ENCODE measurements around the gene FAM81B. TPM values are rescaled to one million over a fixed set of nuclear protein-coding genes. Genes with fewer than 3 reads are reported as not detected.

Gene FAM81B
- polyA plus RNA-seq, 4 donors: 4.6 to 6.9 (median 5.4) TPM

DNA sequence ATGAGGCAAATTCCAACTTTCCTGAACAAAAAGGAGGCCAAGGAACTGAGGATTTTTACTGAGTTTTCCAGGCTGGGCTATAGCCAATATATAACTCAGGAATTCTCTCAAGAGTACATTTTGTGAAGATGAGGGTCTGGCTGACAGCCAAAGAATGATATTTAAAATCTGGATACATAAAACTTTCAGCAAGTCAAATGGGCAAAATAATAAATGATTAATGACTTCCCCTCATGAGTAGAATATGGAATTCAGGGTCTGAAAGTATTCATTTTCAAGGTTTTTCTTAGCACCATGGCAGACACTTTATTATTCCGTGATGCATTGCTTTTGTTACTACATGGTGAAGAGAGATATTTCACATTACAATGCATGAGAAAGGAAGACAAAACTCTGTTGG is 7.8 kb downstream of the FAM81B start:
- DNase-seq (ENCODE audit: low read depth in 4 of 4, low spot score in 2 of 4): no peak

- no peak for DNase-seq (ENCODE audit: low read depth in 4 of 4, low spot score in 2 of 4)
Measured at GRCh38 chr5:95401626-95402025, 10.5 kb downstream of the FAM81B start.

GRCh38 chr5:95403996-95404395 is 12.8 kb downstream of the FAM81B start:
- no peak for DNase-seq (ENCODE audit: low read depth in 4 of 4, low spot score in 2 of 4)

GRCh38 chr5:95406426-95407090 is 15.4 kb downstream of the FAM81B start:
- no peak for DNase-seq (ENCODE audit: low read depth in 4 of 4, low spot score in 2 of 4)

DNA sequence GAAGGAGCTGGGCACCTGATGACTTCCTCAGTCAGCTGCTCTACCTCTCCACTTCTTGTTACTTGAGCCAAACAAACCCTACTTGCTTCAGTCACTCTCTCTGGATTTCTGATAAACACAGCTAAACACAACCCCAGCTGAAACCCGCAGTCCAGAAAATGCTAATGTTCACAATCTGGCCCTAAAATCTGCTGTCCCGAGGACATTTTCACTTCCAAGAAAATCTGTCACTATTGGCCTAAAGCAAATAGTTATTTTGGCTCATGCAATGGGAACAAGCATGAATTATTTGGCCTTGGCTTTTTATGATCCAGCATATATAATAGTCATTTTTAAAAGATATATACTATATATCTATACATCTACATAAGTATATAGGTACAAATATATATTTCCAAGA is 19.1 kb downstream of the FAM81B start:
- no peak for DNase-seq (ENCODE audit: low read depth in 4 of 4, low spot score in 2 of 4)

GRCh38 chr5:95411474-95411873 is 20.3 kb downstream of the FAM81B start:
- no peak for DNase-seq (ENCODE audit: low read depth in 4 of 4, low spot score in 2 of 4)

DNA sequence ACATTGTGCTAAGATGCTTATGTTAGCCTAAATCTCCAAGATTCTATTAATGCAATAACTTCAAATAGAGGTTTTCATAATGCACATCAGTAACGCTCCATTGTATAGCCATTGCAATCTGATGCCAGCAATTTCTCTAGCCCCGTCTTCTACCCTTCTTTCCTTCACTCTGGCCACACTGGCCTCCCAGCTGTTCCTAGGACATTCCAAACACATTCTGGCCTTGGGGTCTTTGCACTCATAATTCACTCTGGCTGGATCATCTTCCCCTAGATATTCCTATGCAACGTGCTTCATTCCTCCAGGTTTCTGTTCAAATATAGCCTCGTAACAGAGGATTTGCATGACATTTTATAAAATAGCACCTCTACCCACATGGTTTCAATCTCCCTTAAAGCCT is 23.3 kb downstream of the FAM81B start:
- no peak for DNase-seq (ENCODE audit: low read depth in 4 of 4, low spot score in 2 of 4)

DNA sequence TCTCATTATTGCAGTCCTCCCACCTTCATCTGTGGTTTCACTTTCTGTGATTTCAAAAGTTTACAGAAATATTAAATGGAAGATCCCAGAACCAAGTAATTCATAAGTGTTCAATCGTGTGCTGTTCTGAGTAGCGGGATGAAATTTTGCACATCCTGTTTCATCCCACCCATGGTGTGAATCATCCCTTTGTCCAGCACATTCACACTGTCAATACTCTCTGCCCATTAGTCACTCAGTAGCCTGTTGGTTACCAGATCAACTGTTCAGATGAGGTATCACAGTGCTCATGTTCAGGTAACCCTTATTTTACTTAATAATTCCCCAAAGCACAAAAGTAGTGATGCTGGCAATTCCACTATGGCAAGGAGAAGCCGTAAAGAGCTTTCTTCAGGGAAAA is 26.8 kb downstream of the FAM81B start:
- DNase-seq (ENCODE audit: low read depth in 4 of 4, low spot score in 2 of 4): no peak

GRCh38 chr5:95422838-95423237 is 31.7 kb downstream of the FAM81B start:
- DNase-seq (ENCODE audit: low read depth in 4 of 4, low spot score in 2 of 4): no peak

GRCh38 chr5:95424016-95424415 is 32.9 kb downstream of the FAM81B start:
- DNase-seq (ENCODE audit: low read depth in 4 of 4, low spot score in 2 of 4): no peak

- no peak for DNase-seq (ENCODE audit: low read depth in 4 of 4, low spot score in 2 of 4)
Measured at GRCh38 chr5:95424526-95424925, 33.4 kb downstream of the FAM81B start.

- DNase-seq (ENCODE audit: low read depth in 4 of 4, low spot score in 2 of 4): no peak
Measured at GRCh38 chr5:95426227-95426626, 35.1 kb downstream of the FAM81B start.

DNA sequence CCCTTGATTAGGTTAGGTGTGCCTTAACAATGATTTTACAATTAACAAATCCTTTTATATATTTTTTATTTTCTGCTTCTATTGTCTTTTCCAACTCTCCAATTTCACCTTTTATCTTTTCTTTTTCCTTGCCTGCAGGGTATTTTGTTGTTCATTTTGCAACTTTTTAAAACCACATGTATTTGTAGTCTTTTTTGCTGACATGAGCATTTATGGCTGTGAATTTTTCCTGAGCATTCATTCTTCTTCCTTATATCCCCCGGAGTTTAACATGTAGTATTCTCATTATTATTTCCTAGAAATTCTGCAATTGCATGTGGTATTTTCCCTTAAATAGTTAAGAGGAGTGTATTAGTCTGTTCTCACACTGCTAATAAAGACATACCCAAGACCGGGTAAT is 41.6 kb downstream of the FAM81B start:
- DNase-seq (ENCODE audit: low read depth in 4 of 4, low spot score in 2 of 4): no peak

- DNase-seq (ENCODE audit: low read depth in 4 of 4, low spot score in 2 of 4): no peak
Measured at GRCh38 chr5:95439801-95440493, 48.8 kb downstream of the FAM81B start.

DNA sequence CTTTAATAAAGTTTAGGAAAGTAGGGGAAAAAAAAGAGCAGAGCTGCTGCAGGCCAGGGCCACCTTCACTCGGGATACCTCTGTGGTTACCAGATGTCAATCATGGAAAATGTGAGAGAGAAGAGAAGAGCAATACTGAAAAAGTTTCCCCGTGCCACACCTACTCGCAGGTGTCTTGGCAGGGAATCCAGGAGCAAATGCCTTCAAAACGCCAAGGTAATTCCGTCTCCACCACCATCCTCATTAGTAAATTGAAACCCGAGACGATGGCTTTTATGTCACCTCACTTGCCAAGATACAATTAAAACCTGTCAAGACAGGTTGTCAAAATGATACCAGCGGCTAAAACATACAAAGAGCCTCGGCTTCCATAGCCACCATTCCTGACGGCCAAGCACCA is 49.7 kb downstream of the FAM81B start:
- no peak for DNase-seq (ENCODE audit: low read depth in 4 of 4, low spot score in 2 of 4)

- no peak for DNase-seq (ENCODE audit: low read depth in 4 of 4, low spot score in 2 of 4)
Measured at GRCh38 chr5:95441636-95442035, 50.5 kb downstream of the FAM81B start.

DNA sequence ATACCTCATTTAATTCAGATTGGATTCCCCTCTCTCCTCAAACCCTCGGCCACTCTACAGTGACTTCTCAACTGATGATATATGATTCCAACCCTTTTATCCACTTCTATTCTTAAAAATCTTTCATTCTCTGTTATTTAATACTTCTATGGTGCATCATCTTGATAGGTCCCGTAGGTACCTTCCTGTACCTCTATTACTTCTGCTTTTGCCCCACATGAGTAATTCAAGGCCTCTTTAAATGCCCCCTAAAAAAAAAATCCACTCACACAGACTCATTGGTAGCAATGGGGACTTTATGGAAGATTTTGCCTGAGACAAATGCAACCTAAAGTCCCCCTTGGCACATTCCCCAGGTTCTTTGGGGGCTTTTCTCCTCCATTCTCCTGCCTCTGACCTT is 54.3 kb downstream of the FAM81B start:
- no peak for DNase-seq (ENCODE audit: low read depth in 4 of 4, low spot score in 2 of 4)

GRCh38 chr5:95445995-95446394 is 54.8 kb downstream of the FAM81B start:
- DNase-seq (ENCODE audit: low read depth in 4 of 4, low spot score in 2 of 4): no peak

GRCh38 chr5:95446560-95447221 is 55.5 kb downstream of the FAM81B start:
- DNase-seq (ENCODE audit: low read depth in 4 of 4, low spot score in 2 of 4): no peak

GRCh38 chr5:95447961-95448360 is 56.8 kb downstream of the FAM81B start:
- no peak for DNase-seq (ENCODE audit: low read depth in 4 of 4, low spot score in 2 of 4)

DNA sequence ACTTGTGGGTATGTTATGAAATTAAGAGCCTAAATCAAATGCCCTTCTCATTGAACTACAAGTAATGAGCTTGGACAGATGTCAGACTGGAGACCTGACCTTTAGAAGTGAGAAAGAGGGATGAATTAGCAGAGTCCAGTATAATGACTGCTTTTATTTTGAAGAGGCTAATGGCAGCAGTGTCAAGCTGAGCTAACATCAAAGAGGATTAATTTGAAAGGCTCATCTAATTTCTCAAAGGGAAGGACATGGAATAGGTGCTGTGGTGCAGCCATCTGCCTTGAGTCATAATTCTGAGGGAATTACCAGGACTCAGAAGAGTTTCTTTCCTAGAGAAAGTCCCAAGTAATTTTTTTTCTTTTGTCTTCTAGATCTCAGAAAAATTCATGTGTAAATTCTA is 57.6 kb downstream of the FAM81B start:
- no peak for DNase-seq (ENCODE audit: low read depth in 4 of 4, low spot score in 2 of 4)

DNA sequence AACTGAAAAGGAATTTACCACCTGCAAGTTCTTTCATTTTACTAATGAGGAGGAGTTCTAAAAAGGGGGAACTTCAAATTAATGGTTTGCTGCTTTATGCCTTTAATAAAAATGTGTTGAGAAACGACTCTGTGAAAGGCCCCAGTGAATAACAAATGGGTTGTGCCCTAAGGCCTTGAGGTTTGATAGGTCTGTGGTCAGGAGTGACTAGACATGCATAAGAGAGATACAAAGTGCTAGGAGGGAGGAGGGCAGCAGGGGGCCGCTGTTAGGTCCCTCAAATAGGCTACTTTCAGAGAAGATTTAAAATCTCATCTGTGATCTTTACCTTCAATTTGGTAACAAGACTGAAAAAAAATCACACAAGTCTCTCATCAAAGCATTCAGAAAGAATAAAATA is 58.3 kb downstream of the FAM81B start:
- DNase-seq (ENCODE audit: low read depth in 4 of 4, low spot score in 2 of 4): no peak
